Measurements from ENCODE around the gene ACSS3.

ACSS3 gene

DNA sequence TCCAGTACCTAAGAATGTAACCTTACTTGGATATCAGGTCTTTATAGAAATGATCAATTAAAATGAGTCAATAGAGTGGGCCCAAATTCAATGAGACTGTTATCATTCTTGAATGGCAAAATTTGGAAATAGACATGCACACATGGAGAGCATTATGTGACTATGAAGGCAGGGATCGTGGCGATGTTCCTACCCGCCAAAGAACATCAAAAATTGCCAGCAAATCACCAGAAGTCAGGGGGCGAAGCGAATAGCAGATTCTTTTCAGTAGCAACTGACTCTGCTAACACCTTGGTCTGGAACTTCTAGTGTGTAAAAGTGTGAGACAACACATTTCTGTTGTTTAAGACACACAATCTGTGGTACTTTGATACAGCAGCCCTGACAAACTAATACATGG, 192.5 kb downstream of the ACSS3 start:
- H3K79me2 ChIP-seq (ENCODE audit: insufficient read depth, low read length) = no peaks in the 10 kb centered on the region
- no peaks in the 10 kb centered on the region for H3F3A ChIP-seq (ENCODE audit: insufficient read depth)
- H3K9me3 ChIP-seq (ENCODE audit: insufficient read depth, low read length) = no peaks in the 10 kb centered on the region
- H3K36me3 ChIP-seq (ENCODE audit: low read length) = no peaks in the 10 kb centered on the region
- no peaks in the 10 kb centered on the region for H4K20me1 ChIP-seq (ENCODE audit: low read depth, low read length)
- H3K9me2 ChIP-seq (replicated peaks; ENCODE audit: insufficient read depth, low read length) = no peaks in the 10 kb centered on the region
- H3K4me3 ChIP-seq (ENCODE audit: insufficient read depth, low read length, poor library complexity, severe bottlenecking) = no peak overlapping the region
- TF ChIP-seq, protein P1, sequence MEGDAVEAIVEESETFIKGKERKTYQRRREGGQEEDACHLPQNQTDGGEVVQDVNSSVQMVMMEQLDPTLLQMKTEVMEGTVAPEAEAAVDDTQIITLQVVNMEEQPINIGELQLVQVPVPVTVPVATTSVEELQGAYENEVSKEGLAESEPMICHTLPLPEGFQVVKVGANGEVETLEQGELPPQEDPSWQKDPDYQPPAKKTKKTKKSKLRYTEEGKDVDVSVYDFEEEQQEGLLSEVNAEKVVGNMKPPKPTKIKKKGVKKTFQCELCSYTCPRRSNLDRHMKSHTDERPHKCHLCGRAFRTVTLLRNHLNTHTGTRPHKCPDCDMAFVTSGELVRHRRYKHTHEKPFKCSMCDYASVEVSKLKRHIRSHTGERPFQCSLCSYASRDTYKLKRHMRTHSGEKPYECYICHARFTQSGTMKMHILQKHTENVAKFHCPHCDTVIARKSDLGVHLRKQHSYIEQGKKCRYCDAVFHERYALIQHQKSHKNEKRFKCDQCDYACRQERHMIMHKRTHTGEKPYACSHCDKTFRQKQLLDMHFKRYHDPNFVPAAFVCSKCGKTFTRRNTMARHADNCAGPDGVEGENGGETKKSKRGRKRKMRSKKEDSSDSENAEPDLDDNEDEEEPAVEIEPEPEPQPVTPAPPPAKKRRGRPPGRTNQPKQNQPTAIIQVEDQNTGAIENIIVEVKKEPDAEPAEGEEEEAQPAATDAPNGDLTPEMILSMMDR (IDR thresholded peaks at IDR 0.05; ENCODE audit: insufficient read depth, low read length, poor library complexity, severe bottlenecking) = no peak
- TF ChIP-seq EZH2phosphoT487 (conservative IDR thresholded peaks at IDR 0.05; ENCODE audit: low read length) = no peak
- H3K27ac ChIP-seq (ENCODE audit: low read depth, low read length) = no peak overlapping the region
- no peak overlapping the region for H3K9ac ChIP-seq (ENCODE audit: low read length)
- no peak overlapping the region for H3K4me2 ChIP-seq (ENCODE audit: low read depth, low read length, poor library complexity, severe bottlenecking)
- H3K27me3 ChIP-seq (ENCODE audit: low read length) = no peaks in the 10 kb centered on the region
- no peak overlapping the region for H2AFZ ChIP-seq (ENCODE audit: low read depth, low read length, severe bottlenecking)

DNA sequence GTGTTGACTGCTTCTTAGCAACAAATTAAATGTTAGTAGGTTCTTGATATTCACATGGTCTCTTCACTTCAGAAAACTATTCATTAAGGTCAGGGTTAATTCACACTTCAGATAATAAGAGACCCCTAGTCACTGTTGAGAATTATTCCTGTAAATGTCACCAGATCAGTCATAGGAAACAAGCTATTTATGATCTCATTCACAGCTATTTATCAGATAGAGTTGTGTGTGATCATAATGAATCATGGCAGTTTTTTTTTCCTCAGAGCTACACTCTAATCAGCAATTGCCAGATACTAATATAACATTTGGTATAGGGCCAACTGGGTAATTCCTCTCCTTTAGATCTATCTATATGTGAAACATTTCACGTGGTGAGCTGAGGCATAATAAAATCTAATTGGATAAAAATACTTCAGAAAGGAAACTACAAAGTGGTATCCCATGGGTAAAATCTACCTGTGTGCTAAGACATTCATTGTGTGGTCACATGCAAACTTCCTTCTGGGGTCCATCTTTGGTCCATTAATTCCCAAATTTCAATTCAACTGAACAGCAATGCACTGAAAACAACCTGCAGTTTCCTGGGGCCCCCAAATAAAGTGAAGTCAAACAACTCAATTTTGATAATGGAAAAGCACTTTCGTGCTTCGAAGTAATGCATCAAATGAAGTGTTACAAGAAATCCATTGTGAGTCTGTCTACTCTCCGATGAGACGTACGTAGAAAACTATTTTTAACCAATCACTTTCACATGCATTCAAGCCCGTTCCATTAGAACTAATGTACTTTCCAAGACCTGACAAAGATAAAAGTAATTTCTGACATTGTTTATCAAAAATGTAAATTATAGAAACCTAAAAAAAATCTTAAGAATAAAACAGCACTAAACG, 197.0 kb downstream of the ACSS3 start:
- H3F3A ChIP-seq (ENCODE audit: insufficient read depth) = no peaks in the 10 kb centered on the region
- H3K9me3 ChIP-seq (ENCODE audit: insufficient read depth, low read length) = no peaks in the 10 kb centered on the region
- H3K36me3 ChIP-seq (ENCODE audit: low read length) = no peaks in the 10 kb centered on the region
- no peak for TF ChIP-seq EZH2phosphoT487 (conservative IDR thresholded peaks at IDR 0.05; ENCODE audit: low read length)
- TF ChIP-seq, protein P1 (IDR thresholded peaks at IDR 0.05; ENCODE audit: insufficient read depth, low read length, poor library complexity, severe bottlenecking) = no peak
- no peak overlapping the region for H3K9ac ChIP-seq (ENCODE audit: low read length)
- no peaks in the 10 kb centered on the region for H4K20me1 ChIP-seq (ENCODE audit: low read depth, low read length)
- H3K27me3 ChIP-seq (ENCODE audit: low read length) = no peaks in the 10 kb centered on the region; the same call in 1 of the 2 replicates
- H3K27ac ChIP-seq (ENCODE audit: low read depth, low read length) = no peak overlapping the region
- H3K79me2 ChIP-seq (ENCODE audit: insufficient read depth, low read length) = no peaks in the 10 kb centered on the region
- H3K4me2 ChIP-seq (ENCODE audit: low read depth, low read length, poor library complexity, severe bottlenecking) = no peak overlapping the region
- H2AFZ ChIP-seq (ENCODE audit: low read depth, low read length, severe bottlenecking) = no peak overlapping the region
- H3K4me3 ChIP-seq (ENCODE audit: insufficient read depth, low read length, poor library complexity, severe bottlenecking) = no peak overlapping the region
- H3K9me2 ChIP-seq (replicated peaks; ENCODE audit: insufficient read depth, low read length) = no peaks in the 10 kb centered on the region

DNA sequence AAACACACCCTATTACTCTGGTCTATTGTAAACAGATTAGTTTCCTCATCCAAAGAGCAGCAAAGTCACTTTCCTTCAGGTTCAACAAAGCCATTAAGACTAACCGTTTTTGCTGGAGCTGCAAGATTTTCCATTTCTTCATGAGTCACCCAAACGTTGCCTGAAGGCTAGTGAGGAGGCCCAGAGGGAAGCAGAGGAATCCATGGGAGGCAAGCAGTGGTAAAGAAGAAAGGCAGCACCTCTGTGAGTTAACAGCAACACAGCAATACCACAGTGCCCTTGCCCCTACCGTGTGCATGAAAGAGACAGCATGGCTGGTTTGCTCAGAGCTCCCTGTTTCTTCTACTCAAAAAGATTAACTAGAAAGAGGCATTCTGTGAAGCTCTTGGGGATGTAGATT, 206.3 kb downstream of the ACSS3 start:
- Histone ChIP-seq H3K36me3 (ENCODE audit: low read length) (no peaks in the 10 kb centered on the region), H3K4me3 (ENCODE audit: insufficient read depth, low read length, poor library complexity, severe bottlenecking) (no peak overlapping the region), H3F3A (ENCODE audit: insufficient read depth) (no peaks in the 10 kb centered on the region), H3K9ac (ENCODE audit: low read length) (no peak overlapping the region), H3K9me3 (ENCODE audit: insufficient read depth, low read length) (no peaks in the 10 kb centered on the region), H2AFZ (ENCODE audit: low read depth, low read length, severe bottlenecking) (no peak overlapping the region), H3K27me3 (ENCODE audit: low read length) (no peaks in the 10 kb centered on the region), H4K20me1 (ENCODE audit: low read depth, low read length) (no peaks in the 10 kb centered on the region), H3K4me2 (ENCODE audit: low read depth, low read length, poor library complexity, severe bottlenecking) (no peak overlapping the region), H3K9me2 (replicated peaks; ENCODE audit: insufficient read depth, low read length) (no peaks in the 10 kb centered on the region), H3K27ac (ENCODE audit: low read depth, low read length) (no peak overlapping the region), H3K79me2 (ENCODE audit: insufficient read depth, low read length) (no peaks in the 10 kb centered on the region)
- TF ChIP-seq, protein P1 (IDR thresholded peaks at IDR 0.05; ENCODE audit: insufficient read depth, low read length, poor library complexity, severe bottlenecking) = no peak
- TF ChIP-seq EZH2phosphoT487 (conservative IDR thresholded peaks at IDR 0.05; ENCODE audit: low read length) = no peak

Measured in SU-DHL-6 (cell line).